ENCODE data around the gene TIMP3. TPM values are rescaled to one million over a fixed set of nuclear protein-coding genes. Genes with fewer than 3 reads are reported as not detected.

The TIMP3 gene
- total RNA-seq, 1 experiment from 2014 or later: 0.87 TPM

DNA sequence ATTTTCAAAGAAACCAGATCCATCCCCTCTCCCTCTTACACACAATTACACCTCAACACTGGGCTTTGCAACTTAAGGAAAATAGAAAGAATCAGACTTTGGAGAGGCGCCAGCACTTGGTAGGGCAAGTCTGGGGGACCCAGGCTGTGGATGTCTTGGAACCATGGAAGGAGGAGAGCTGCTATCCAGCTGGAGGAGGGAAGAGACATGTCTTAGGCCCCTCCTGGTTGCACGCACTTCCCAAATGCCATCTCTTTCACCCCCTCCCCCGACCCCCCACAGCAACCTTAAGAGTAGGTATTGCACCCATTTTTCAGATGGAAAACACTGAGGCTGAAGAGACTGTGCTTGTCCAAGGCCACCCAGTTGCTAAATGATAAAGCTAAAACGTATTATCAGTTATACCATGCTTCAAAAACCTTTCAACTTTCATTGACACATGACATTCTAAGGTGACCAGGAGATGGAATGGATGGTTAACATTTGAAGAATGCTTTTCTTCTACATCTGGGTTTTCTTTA is 3.9 kb downstream of the TIMP3 start:
- Histone ChIP-seq H3K4me1 (ENCODE audit: insufficient read depth, low read length) (no peaks in the 10 kb centered on the region), H3K4me2 (ENCODE audit: insufficient read depth, insufficient read length, low read length) (no peak overlapping the region), H2BK5ac (ENCODE audit: insufficient read length, low read length) (no peak overlapping the region), H3K4ac (ENCODE audit: low read depth, low read length) (no peak overlapping the region), H4K91ac (ENCODE audit: insufficient read length, low read depth, low read length) (no peak overlapping the region), H3K56ac (ENCODE audit: insufficient read length, low read depth, low read length) (no peak overlapping the region), H3K9ac (ENCODE audit: extremely low read depth, insufficient read length, low read length) (no peak overlapping the region), H2BK15ac (ENCODE audit: low read depth, low read length) (no peak overlapping the region), H2BK12ac (ENCODE audit: insufficient read length, low read depth, low read length) (no peak overlapping the region), H3K9me3 (ENCODE audit: control insufficient read depth, low read depth, low read length) (no peaks in the 10 kb centered on the region), H3K79me2 (ENCODE audit: insufficient read depth, low read length) (no peaks in the 10 kb centered on the region), H2BK120ac (ENCODE audit: low read depth, low read length, poor library complexity, severe bottlenecking) (no peak overlapping the region), H3K79me1 (ENCODE audit: insufficient read depth, low read depth, low read length, poor library complexity, severe bottlenecking) (no peaks in the 10 kb centered on the region), H4K5ac (ENCODE audit: insufficient read length, low read depth, low read length) (no peak overlapping the region), H3T11ph (ENCODE audit: low read length) (no peak overlapping the region), H3K18ac (ENCODE audit: insufficient read length, low read depth, low read length) (no peak overlapping the region), H4K8ac (replicated peaks; ENCODE audit: insufficient read length, low read depth, low read length) (no peak overlapping the region), H3K23ac (ENCODE audit: insufficient read length, low read depth, low read length) (no peak overlapping the region), H3K27ac (ENCODE audit: insufficient read length, low read depth, low read length) (no peak overlapping the region), H3K14ac (ENCODE audit: insufficient read depth, low read length) (no peak overlapping the region), H2BK20ac (ENCODE audit: low read depth, low read length, poor library complexity, severe bottlenecking) (no peak overlapping the region), H3K23me2 (ENCODE audit: insufficient read length, low read depth, low read length, poor library complexity, severe bottlenecking) (peaks cover 9% of the 10 kb centered on the region), H2AFZ (ENCODE audit: low read length) (no peak overlapping the region), H4K20me1 (ENCODE audit: control insufficient read depth, insufficient read depth, insufficient read length) (peaks cover 3% of the 10 kb centered on the region), H2AK5ac (ENCODE audit: insufficient read length, low read length) (no peak overlapping the region), H3K27me3 (ENCODE audit: insufficient read depth, low read length) (peaks cover 6% of the 10 kb centered on the region; the same call in 1 of the 2 replicates)
- Mint-ChIP-seq H3K4me3 (no peak overlapping the region; a peak in 1 of 5 replicates), H3K4me1 (peaks cover 35 to 55% of the 10 kb centered on the region in 2 experiments), H3K27me3 (ENCODE audit: low read depth) (peaks cover 42% of the 10 kb centered on the region), H3K36me3 (ENCODE audit: insufficient read depth in 1 of 3, low read depth in 3 of 3) (peaks cover 0 to 8% (median 0%) of the 10 kb centered on the region in 3 experiments; a peak in 2 of 7 replicates), H3K27ac (no peak overlapping the region), H3K9me3 (no peaks in the 10 kb centered on the region)
- WGBS (ENCODE audit: extremely low coverage, insufficient read length, low lambda C conversion rate): no CpG with 5 or more reads among the region's 4 CpGs
- TF ChIP-seq, protein P1, sequence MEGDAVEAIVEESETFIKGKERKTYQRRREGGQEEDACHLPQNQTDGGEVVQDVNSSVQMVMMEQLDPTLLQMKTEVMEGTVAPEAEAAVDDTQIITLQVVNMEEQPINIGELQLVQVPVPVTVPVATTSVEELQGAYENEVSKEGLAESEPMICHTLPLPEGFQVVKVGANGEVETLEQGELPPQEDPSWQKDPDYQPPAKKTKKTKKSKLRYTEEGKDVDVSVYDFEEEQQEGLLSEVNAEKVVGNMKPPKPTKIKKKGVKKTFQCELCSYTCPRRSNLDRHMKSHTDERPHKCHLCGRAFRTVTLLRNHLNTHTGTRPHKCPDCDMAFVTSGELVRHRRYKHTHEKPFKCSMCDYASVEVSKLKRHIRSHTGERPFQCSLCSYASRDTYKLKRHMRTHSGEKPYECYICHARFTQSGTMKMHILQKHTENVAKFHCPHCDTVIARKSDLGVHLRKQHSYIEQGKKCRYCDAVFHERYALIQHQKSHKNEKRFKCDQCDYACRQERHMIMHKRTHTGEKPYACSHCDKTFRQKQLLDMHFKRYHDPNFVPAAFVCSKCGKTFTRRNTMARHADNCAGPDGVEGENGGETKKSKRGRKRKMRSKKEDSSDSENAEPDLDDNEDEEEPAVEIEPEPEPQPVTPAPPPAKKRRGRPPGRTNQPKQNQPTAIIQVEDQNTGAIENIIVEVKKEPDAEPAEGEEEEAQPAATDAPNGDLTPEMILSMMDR (conservative IDR thresholded peaks at IDR 0.05): no peak
- DNase-seq: no peak
